Measurements from ENCODE around the gene DRC7.

DRC7 gene

DNA sequence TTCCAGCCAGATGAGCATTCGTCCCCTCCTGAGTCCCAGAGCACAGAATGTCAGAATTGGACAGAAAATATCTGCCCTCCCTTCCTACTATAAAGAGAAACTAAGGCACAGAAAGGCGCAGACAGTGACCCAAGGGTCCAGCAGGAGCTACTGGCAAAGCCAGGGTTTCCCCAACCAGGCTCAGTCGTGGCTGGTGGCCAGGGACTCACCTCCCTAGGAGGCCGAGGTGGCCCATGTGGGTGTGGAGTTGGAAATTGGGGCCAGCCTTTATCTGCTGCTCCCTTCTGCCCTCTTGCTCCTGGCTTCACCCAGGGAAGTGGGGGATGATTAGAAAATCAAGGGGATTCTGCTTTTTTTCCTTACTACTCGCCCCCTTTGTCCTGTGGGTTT, 1.1 kb downstream of the DRC7 start:
- peaks cover 6 to 64% (median 54%) of the 10 kb centered on the region in 4 experiments for H3K4me1 ChIP-seq (ENCODE audit: control extremely low read depth in 1 of 4, control insufficient read depth in 4 of 4, insufficient read depth in 4 of 4, low read length in 3 of 4)
- no peaks in the 10 kb centered on the region for H3K9me3 ChIP-seq (ENCODE audit: control extremely low read depth in 1 of 5, control insufficient read depth in 4 of 5, insufficient read depth in 2 of 5, low read depth in 1 of 5, low read length in 4 of 5)
- no peak for DNase-seq
- H3K27me3 ChIP-seq (replicated peaks in 2 of 5; ENCODE audit: control insufficient read depth in 4 of 5, insufficient read depth in 5 of 5, low read length in 4 of 5), result no peaks in the 10 kb centered on the region
- ChIA-PET CTCF (no interaction called here), POLR2A (no interaction called here)
- peak overlapping the region in 1 of 7 experiments; percentile 30 for H3K4me3 ChIP-seq (ENCODE audit: control insufficient read depth in 1 of 7, extremely low read depth in 1 of 7, insufficient read depth in 4 of 7, low read depth in 2 of 7, low read length in 6 of 7)
- H3K27ac ChIP-seq (ENCODE audit: insufficient read depth in 1 of 2, low read depth in 1 of 2, low read length in 2 of 2, poor library complexity in 1 of 2, severe bottlenecking in 2 of 2), result peak overlapping the region; percentile 36 to 95
- WGBS (ENCODE audit: insufficient coverage), result 66% methylated on average over 2 of the region's 5 CpGs
- H3K36me3 ChIP-seq (ENCODE audit: control insufficient read depth in 4 of 4, insufficient read depth in 4 of 4, low read length in 3 of 4), result no peaks in the 10 kb centered on the region

DNA sequence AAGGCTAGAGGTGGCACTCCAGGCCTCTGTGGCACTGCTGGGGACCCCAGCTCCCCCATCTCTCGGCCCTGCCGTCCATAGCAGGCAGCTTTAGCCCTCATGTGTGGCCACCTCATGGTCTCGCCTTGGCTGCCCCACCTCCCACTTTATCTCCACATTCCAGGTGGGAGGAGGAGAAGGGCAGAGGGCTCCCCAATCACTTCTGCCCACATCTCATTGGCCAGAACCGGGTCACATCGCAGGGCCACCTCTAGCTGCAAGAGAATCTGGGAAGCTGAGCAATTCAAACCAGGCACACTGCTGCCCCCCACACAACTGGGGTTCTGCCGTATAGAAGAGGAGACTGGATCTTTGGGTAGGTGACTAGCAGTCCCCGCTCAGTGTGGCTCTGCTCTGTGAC, 1.6 kb downstream of the DRC7 start:
- DNase-seq, result peak in 1 of 3 donors; percentile 21
- ChIA-PET POLR2A (no interaction called here), CTCF (interaction anchor here (0.8 kb wide), 1 partner anchor 24 kb away, joined by 3 read pairs; no protein-coding TSS in a partner anchor)
- Histone ChIP-seq H3K27me3 (replicated peaks in 2 of 5; ENCODE audit: control insufficient read depth in 4 of 5, insufficient read depth in 5 of 5, low read length in 4 of 5) (no peaks in the 10 kb centered on the region), H3K27ac (ENCODE audit: insufficient read depth in 1 of 2, low read depth in 1 of 2, low read length in 2 of 2, poor library complexity in 1 of 2, severe bottlenecking in 2 of 2) (peak overlapping the region in 1 of 2 experiments; percentile 95), H3K4me1 (ENCODE audit: control extremely low read depth in 1 of 4, control insufficient read depth in 4 of 4, insufficient read depth in 4 of 4, low read length in 3 of 4) (peaks cover 4 to 62% (median 53%) of the 10 kb centered on the region in 4 experiments), H3K36me3 (ENCODE audit: control insufficient read depth in 4 of 4, insufficient read depth in 4 of 4, low read length in 3 of 4) (no peaks in the 10 kb centered on the region), H3K4me3 (ENCODE audit: control insufficient read depth in 1 of 7, extremely low read depth in 1 of 7, insufficient read depth in 4 of 7, low read depth in 2 of 7, low read length in 6 of 7) (no peak overlapping the region), H3K9me3 (ENCODE audit: control extremely low read depth in 1 of 5, control insufficient read depth in 4 of 5, insufficient read depth in 2 of 5, low read depth in 1 of 5, low read length in 4 of 5) (no peaks in the 10 kb centered on the region)
- WGBS (ENCODE audit: insufficient coverage), result 95% methylated on average over 5 of the region's 7 CpGs

DNA sequence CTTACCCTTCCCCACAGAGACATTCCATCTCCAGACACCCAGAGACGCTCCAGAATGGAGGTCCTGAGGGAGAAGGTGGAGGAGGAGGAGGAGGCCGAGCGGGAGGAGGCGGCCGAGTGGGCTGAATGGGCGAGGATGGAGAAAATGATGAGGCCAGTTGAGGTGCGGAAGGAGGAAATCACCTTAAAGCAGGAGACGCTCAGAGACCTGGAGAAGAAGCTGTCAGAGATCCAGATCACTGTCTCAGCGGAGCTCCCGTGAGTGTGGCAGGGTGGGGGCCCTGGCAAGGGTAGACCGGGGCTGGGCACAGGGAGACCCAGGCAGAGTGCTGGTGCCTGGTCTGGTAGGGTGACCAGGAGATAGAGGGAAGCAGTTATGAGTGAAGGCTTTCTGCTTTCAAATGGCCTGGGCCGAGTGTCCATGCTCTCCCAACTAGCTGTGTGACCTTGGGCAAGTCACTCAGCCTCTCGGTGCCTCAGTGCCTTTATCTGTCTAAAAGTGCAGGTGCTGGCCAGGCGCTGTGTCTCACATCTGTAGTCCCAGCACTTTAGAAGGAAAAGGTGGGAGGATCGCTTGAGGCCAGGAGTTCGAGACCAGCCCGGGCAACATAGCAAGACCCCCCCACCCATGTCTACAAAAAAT, 3.4 kb downstream of the DRC7 start:
- ChIA-PET CTCF (interaction anchor here (0.9 to 5.2 kb wide), 4 partner anchors 17 to 48 kb away, joined by 3 to 24 read pairs (median 3); no protein-coding TSS in a partner anchor), POLR2A (interaction anchor here (1.5 kb wide), 1 partner anchor 37 kb away, joined by 7 read pairs; the partner anchor contains the start of gene KATNB1)
- Histone ChIP-seq H3K27ac (ENCODE audit: insufficient read depth in 1 of 2, low read depth in 1 of 2, low read length in 2 of 2, poor library complexity in 1 of 2, severe bottlenecking in 2 of 2) (no peak overlapping the region), H3K36me3 (ENCODE audit: control insufficient read depth in 4 of 4, insufficient read depth in 4 of 4, low read length in 3 of 4) (no peaks in the 10 kb centered on the region), H3K4me3 (ENCODE audit: control insufficient read depth in 1 of 7, extremely low read depth in 1 of 7, insufficient read depth in 4 of 7, low read depth in 2 of 7, low read length in 6 of 7) (no peak overlapping the region), H3K4me1 (ENCODE audit: control extremely low read depth in 1 of 4, control insufficient read depth in 4 of 4, insufficient read depth in 4 of 4, low read length in 3 of 4) (peaks cover 0 to 53% (median 47%) of the 10 kb centered on the region in 4 experiments), H3K9me3 (ENCODE audit: control extremely low read depth in 1 of 5, control insufficient read depth in 4 of 5, insufficient read depth in 2 of 5, low read depth in 1 of 5, low read length in 4 of 5) (no peaks in the 10 kb centered on the region), H3K27me3 (replicated peaks in 2 of 5; ENCODE audit: control insufficient read depth in 4 of 5, insufficient read depth in 5 of 5, low read length in 4 of 5) (no peaks in the 10 kb centered on the region)
- 99% methylated on average over 12 of the region's 17 CpGs for WGBS (ENCODE audit: insufficient coverage)
- DNase-seq, result no peak

DNA sequence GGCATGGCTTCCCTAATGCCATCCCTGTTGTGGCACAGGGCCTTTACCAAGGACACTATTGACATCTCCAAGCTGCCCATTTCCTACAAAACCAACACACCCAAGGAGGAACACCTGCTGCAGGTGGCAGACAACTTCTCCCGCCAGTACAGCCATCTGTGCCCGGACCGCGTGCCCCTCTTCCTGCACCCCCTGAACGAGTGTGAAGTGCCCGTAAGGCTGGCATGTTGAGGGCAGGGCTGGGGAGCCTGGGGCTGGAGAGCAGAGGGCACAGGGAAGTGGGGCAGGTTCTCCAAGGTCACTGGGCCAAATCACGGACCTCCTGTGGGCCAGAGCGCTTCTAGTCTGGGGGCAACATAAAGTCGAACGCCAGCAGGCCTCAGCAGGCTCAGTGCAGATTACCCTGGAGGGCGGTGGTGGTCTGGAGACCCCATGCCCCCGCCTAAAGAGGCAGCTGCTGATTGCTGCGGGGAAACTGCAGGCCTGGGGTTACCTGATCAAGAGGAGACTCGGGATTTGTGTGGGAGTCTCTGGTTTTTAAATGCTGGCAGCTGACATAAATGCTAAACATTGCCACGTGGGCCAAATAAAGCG, 4.3 kb downstream of the DRC7 start:
- no peak for DNase-seq

DNA sequence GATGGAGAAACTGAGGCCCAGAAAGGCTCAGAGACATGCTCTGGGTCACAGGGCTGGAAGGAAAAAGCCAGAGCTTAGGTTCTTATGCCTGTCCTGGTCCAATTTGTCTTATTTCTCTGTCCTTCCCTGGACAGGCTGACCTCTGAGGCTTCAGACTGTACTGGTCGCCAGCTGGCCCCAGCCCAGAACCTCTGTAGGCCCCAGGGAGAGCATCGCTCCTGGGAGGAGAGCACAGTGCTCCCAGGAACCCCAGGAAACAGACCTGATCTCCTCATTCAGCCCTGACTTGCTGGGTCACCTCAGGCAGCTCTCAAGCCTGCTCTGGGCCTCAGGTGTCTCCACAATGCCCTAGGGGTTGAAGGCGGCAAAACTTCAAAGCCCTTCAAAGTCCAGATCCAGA, 4.9 kb downstream of the DRC7 start:
- WGBS (ENCODE audit: insufficient coverage), result 100% methylated on average over 3 of the region's 3 CpGs
- no peak for DNase-seq
- Histone ChIP-seq H3K27me3 (replicated peaks in 2 of 5; ENCODE audit: control insufficient read depth in 4 of 5, insufficient read depth in 5 of 5, low read length in 4 of 5) (no peaks in the 10 kb centered on the region), H3K36me3 (ENCODE audit: control insufficient read depth in 4 of 4, insufficient read depth in 4 of 4, low read length in 3 of 4) (no peaks in the 10 kb centered on the region), H3K9me3 (ENCODE audit: control extremely low read depth in 1 of 5, control insufficient read depth in 4 of 5, insufficient read depth in 2 of 5, low read depth in 1 of 5, low read length in 4 of 5) (no peaks in the 10 kb centered on the region), H3K4me1 (ENCODE audit: control extremely low read depth in 1 of 4, control insufficient read depth in 4 of 4, insufficient read depth in 4 of 4, low read length in 3 of 4) (peaks cover 0 to 48% (median 41%) of the 10 kb centered on the region in 4 experiments), H3K27ac (ENCODE audit: insufficient read depth in 1 of 2, low read depth in 1 of 2, low read length in 2 of 2, poor library complexity in 1 of 2, severe bottlenecking in 2 of 2) (no peak overlapping the region), H3K4me3 (ENCODE audit: control insufficient read depth in 1 of 7, extremely low read depth in 1 of 7, insufficient read depth in 4 of 7, low read depth in 2 of 7, low read length in 6 of 7) (no peak overlapping the region)
- CTCF ChIA-PET, result interaction anchor here (0.7 to 5.2 kb wide), 5 partner anchors 18 to 51 kb away, joined by 3 to 24 read pairs (median 5); no protein-coding TSS in a partner anchor
- POLR2A ChIA-PET, result no interaction called here

More for the DNA sequence above, 4.3 kb downstream of the DRC7 start:
- Histone ChIP-seq H3K27me3 (replicated peaks in 2 of 5; ENCODE audit: control insufficient read depth in 4 of 5, insufficient read depth in 5 of 5, low read length in 4 of 5) (no peaks in the 10 kb centered on the region), H3K36me3 (ENCODE audit: control insufficient read depth in 4 of 4, insufficient read depth in 4 of 4, low read length in 3 of 4) (no peaks in the 10 kb centered on the region), H3K9me3 (ENCODE audit: control extremely low read depth in 1 of 5, control insufficient read depth in 4 of 5, insufficient read depth in 2 of 5, low read depth in 1 of 5, low read length in 4 of 5) (no peaks in the 10 kb centered on the region), H3K27ac (ENCODE audit: insufficient read depth in 1 of 2, low read depth in 1 of 2, low read length in 2 of 2, poor library complexity in 1 of 2, severe bottlenecking in 2 of 2) (no peak overlapping the region), H3K4me3 (ENCODE audit: control insufficient read depth in 1 of 7, extremely low read depth in 1 of 7, insufficient read depth in 4 of 7, low read depth in 2 of 7, low read length in 6 of 7) (no peak overlapping the region), H3K4me1 (ENCODE audit: control extremely low read depth in 1 of 4, control insufficient read depth in 4 of 4, insufficient read depth in 4 of 4, low read length in 3 of 4) (peaks cover 0 to 48% (median 41%) of the 10 kb centered on the region in 4 experiments)
- CTCF ChIA-PET, result interaction anchor here (0.9 to 5.2 kb wide), 6 partner anchors 16 to 50 kb away, joined by 3 to 24 read pairs (median 3); no protein-coding TSS in a partner anchor
- 95% methylated on average over 12 of the region's 16 CpGs for whole genome bisulfite sequencing (ENCODE audit: insufficient coverage)
- POLR2A ChIA-PET, result interaction anchor here (1.5 kb wide), 1 partner anchor 36 kb away, joined by 7 read pairs; the partner anchor contains the start of gene KATNB1

DNA sequence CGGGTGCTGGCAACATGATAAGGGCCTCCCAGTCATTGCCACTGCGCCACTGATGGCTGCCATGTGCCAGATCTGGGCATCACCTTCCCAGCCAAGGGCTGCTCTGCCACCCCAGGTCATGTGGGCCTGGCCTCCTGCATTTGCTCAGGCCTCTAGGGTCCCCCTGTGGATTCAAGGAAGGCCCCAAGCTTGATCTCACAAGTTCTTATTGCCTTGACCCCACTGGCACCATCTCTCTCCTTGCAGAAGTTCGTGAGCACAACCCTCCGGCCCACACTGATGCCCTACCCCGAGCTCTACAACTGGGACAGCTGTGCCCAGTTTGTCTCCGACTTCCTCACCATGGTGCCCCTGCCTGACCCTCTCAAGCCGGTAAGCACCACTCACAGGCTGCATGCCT, 5.3 kb downstream of the DRC7 start:
- Histone ChIP-seq H3K27ac (ENCODE audit: insufficient read depth in 1 of 2, low read depth in 1 of 2, low read length in 2 of 2, poor library complexity in 1 of 2, severe bottlenecking in 2 of 2) (no peak overlapping the region), H3K27me3 (replicated peaks in 2 of 5; ENCODE audit: control insufficient read depth in 4 of 5, insufficient read depth in 5 of 5, low read length in 4 of 5) (no peaks in the 10 kb centered on the region), H3K36me3 (ENCODE audit: control insufficient read depth in 4 of 4, insufficient read depth in 4 of 4, low read length in 3 of 4) (no peaks in the 10 kb centered on the region), H3K9me3 (ENCODE audit: control extremely low read depth in 1 of 5, control insufficient read depth in 4 of 5, insufficient read depth in 2 of 5, low read depth in 1 of 5, low read length in 4 of 5) (no peaks in the 10 kb centered on the region), H3K4me1 (ENCODE audit: control extremely low read depth in 1 of 4, control insufficient read depth in 4 of 4, insufficient read depth in 4 of 4, low read length in 3 of 4) (peaks cover 0 to 47% (median 40%) of the 10 kb centered on the region in 4 experiments), H3K4me3 (ENCODE audit: control insufficient read depth in 1 of 7, extremely low read depth in 1 of 7, insufficient read depth in 4 of 7, low read depth in 2 of 7, low read length in 6 of 7) (no peak overlapping the region)
- POLR2A ChIA-PET, result no interaction called here
- no peak for DNase-seq
- 98% methylated on average over 7 of the region's 7 CpGs for WGBS (ENCODE audit: insufficient coverage)
- CTCF ChIA-PET, result interaction anchor here (0.7 to 5.2 kb wide), 5 partner anchors 19 to 51 kb away, joined by 3 to 24 read pairs (median 5); no protein-coding TSS in a partner anchor
